ENCODE results near the gene KCNJ4.

- TF ChIP-seq CTCF (IDR thresholded peaks at IDR 0.05; ENCODE audit: borderline replicate concordance, extremely low read depth, low read length, poor library complexity, severe bottlenecking) = no peak
- TF ChIP-seq EZH2 (IDR thresholded peaks at IDR 0.05; ENCODE audit: borderline replicate concordance, low read depth, low read length, severe bottlenecking) = no peak
Observed at GRCh38 chr22:38485783-38486182, 30.8 kb upstream of the KCNJ4 start.
